NCI-H526 treated with DMSO at 0.1 percent for 48 hours (cell line): ENCODE results near the gene DYNC1H1.

Experiments
- DNase-seq: peaks from one replicate; lab custom pipeline; 2025; lab: John Stamatoyannopoulos, UW

The DYNC1H1 gene

GRCh38 chr14:102037686-102038085 is 73.3 kb downstream of the DYNC1H1 start:
- DNase-seq: no peak

- DNase-seq: no peak
Measured at GRCh38 chr14:102039157-102039556, 74.8 kb downstream of the DYNC1H1 start.

- DNase-seq: no peak
Measured at GRCh38 chr14:102040153-102040552, 75.8 kb downstream of the DYNC1H1 start.

- no peak for DNase-seq
Measured at GRCh38 chr14:102042699-102043098, 78.3 kb downstream of the DYNC1H1 start.

- DNase-seq: no peak
Measured at GRCh38 chr14:102043251-102044025, 79.1 kb downstream of the DYNC1H1 start.

GRCh38 chr14:102044566-102044965 is 80.2 kb downstream of the DYNC1H1 start:
- no peak for DNase-seq

GRCh38 chr14:102046337-102047278 is 82.2 kb downstream of the DYNC1H1 start:
- no peak for DNase-seq

- DNase-seq: no peak
Measured at GRCh38 chr14:102047808-102048540, 83.6 kb downstream of the DYNC1H1 start.

- no peak for DNase-seq
Measured at GRCh38 chr14:102049258-102050025, 85.1 kb downstream of the DYNC1H1 start.

GRCh38 chr14:102050026-102050405 is 85.6 kb downstream of the DYNC1H1 start:
- DNase-seq: no peak

GRCh38 chr14:102050625-102051024 is 86.3 kb downstream of the DYNC1H1 start:
- no peak for DNase-seq

- DNase-seq: no peak
Measured at GRCh38 chr14:102052522-102052921, 88.1 kb downstream of the DYNC1H1 start.

- DNase-seq: no peak
Measured at GRCh38 chr14:102055181-102055901, 91.0 kb downstream of the DYNC1H1 start.

GRCh38 chr14:102056694-102057442 is 92.5 kb downstream of the DYNC1H1 start:
- DNase-seq: no peak

GRCh38 chr14:102057480-102058114 is 93.2 kb downstream of the DYNC1H1 start:
- DNase-seq: no peak

GRCh38 chr14:102058146-102058545 is 93.8 kb downstream of the DYNC1H1 start:
- no peak for DNase-seq

- DNase-seq: no peak
Measured at GRCh38 chr14:102058961-102059360, 94.6 kb downstream of the DYNC1H1 start.

GRCh38 chr14:102063109-102063807 is 98.9 kb downstream of the DYNC1H1 start:
- peak; percentile 63 for DNase-seq
